WTC11 (cell line): ENCODE measurements around the gene FCMR.

Experiments
- CBFB ChIP-seq: sonication (generic); formaldehyde crosslinking; IDR thresholded peaks from 2 replicates; pipeline ENCODE4 v1.8.1; 2022; ENCODE audit warnings: mild to moderate bottlenecking, low read depth, missing genetic modification reagents
- CTCF ChIP-seq: fragments of 200-600 bp; IDR thresholded peaks from 2 replicates; pipeline ENCODE4 v1.8.0; 2022; ENCODE audit warnings: antibody characterized with exemption
- ETV6 ChIP-seq: sonication (generic); formaldehyde crosslinking; IDR thresholded peaks from 2 replicates; pipeline ENCODE4 v1.8.1; 2022; ENCODE audit warnings: mild to moderate bottlenecking, missing genetic modification reagents
- NR3C1 ChIP-seq: sonication (generic); formaldehyde crosslinking; conservative IDR thresholded peaks from 2 replicates; pipeline ENCODE4 v1.8.1; 2023; ENCODE audit warnings: low read depth, mild to moderate bottlenecking, missing genetic modification reagents
- SP1 ChIP-seq: sonication (generic); formaldehyde crosslinking; conservative IDR thresholded peaks from 2 replicates; pipeline ENCODE4 v1.8.1; 2022; ENCODE audit warnings: missing genetic modification reagents
- TCF7 ChIP-seq: sonication (generic); formaldehyde crosslinking; IDR thresholded peaks from 2 replicates; pipeline ENCODE4 v1.8.0; 2022; ENCODE audit warnings: mild to moderate bottlenecking, low read depth, missing genetic modification reagents, moderate library complexity
- TEAD4 ChIP-seq: sonication (generic); formaldehyde crosslinking; IDR thresholded peaks from 2 replicates; pipeline ENCODE4 v1.8.0; 2022; ENCODE audit warnings: mild to moderate bottlenecking, missing genetic modification reagents
- ZNF416 ChIP-seq: fragments of 250-450 bp; sonication (Bioruptor Pico); IDR thresholded peaks from 2 replicates; pipeline ENCODE4 v1.9.0; 2021; ENCODE audit warnings: mild to moderate bottlenecking, inconsistent platforms

DNA sequence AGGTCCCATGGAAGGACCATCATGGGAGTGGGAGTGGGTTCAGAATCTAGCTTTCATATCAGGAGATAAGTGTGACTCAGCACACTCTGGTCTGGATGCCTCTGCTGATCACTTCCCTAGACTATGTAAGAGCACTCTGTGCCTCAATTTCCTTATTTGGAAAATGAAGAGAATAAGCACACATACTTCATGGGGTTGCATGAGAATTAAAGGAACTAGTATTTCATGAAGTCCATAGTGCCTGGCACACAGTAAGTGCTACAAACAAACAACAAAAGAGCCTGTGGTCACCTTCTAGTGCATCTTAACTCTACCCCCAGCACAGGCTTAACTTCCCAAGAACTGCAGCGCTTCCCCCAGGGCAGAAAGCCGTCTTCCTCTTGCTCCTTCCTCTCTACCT is 65.9 kb downstream of the FCMR start:
- no peak for TF ChIP-seq ZNF416
- no peak for TF ChIP-seq NR3C1 (CRISPR knock-in tag)
- TF ChIP-seq CTCF: no peak
- no peak for TF ChIP-seq CBFB (CRISPR knock-in tag)
- TF ChIP-seq TEAD4 (CRISPR knock-in tag): no peak
- TF ChIP-seq ETV6: no peak
- TF ChIP-seq SP1 (CRISPR knock-in tag): no peak
- TF ChIP-seq TCF7: no peak
